ENCODE measurements around the gene ZFR2.
"Not testable (repeated sequence)": the region's sequence is repeated elsewhere in the genome, so short reads cannot be mapped to it uniquely, and the experiment has no call there.

ZFR2 gene

GRCh38 chr19:3836887-3837286 lies 32.0 kb downstream of the ZFR2 start:
- DNase-seq (ENCODE audit: low read depth), result no peak

GRCh38 chr19:3835055-3835435 lies 33.8 kb downstream of the ZFR2 start:
- DNase-seq (ENCODE audit: low read depth), result no peak

- no peak for DNase-seq (ENCODE audit: low read depth)
Observed at GRCh38 chr19:3834349-3835054, 34.3 kb downstream of the ZFR2 start.

GRCh38 chr19:3833578-3834348 lies 35.1 kb downstream of the ZFR2 start:
- no peak for DNase-seq (ENCODE audit: low read depth)

GRCh38 chr19:3832001-3832400 lies 36.8 kb downstream of the ZFR2 start:
- DNase-seq (ENCODE audit: low read depth), result no peak

GRCh38 chr19:3831601-3832000 lies 37.2 kb downstream of the ZFR2 start:
- DNase-seq (ENCODE audit: low read depth), result no peak

- no peak for DNase-seq (ENCODE audit: low read depth)
Observed at GRCh38 chr19:3830621-3831589, 37.9 kb downstream of the ZFR2 start.

GRCh38 chr19:3827306-3827705 lies 41.5 kb downstream of the ZFR2 start:
- DNase-seq (ENCODE audit: low read depth), result no peak

- DNase-seq (ENCODE audit: low read depth), result no peak
Observed at GRCh38 chr19:3826163-3826562, 42.7 kb downstream of the ZFR2 start.

GRCh38 chr19:3825286-3825956 lies 43.4 kb downstream of the ZFR2 start:
- DNase-seq (ENCODE audit: low read depth), result no peak

- DNase-seq (ENCODE audit: low read depth), result no peak
Observed at GRCh38 chr19:3823350-3823713, 45.5 kb downstream of the ZFR2 start.

GRCh38 chr19:3822683-3823349 lies 46.0 kb downstream of the ZFR2 start:
- DNase-seq (ENCODE audit: low read depth), result no peak

GRCh38 chr19:3821857-3822364 lies 46.9 kb downstream of the ZFR2 start:
- no peak for DNase-seq (ENCODE audit: low read depth)

GRCh38 chr19:3821156-3821555 lies 47.7 kb downstream of the ZFR2 start:
- DNase-seq (ENCODE audit: low read depth), result no peak

- no peak for DNase-seq (ENCODE audit: low read depth)
Observed at GRCh38 chr19:3819989-3820388, 48.8 kb downstream of the ZFR2 start.

GRCh38 chr19:3818918-3819317 lies 49.9 kb downstream of the ZFR2 start:
- no peak for DNase-seq (ENCODE audit: low read depth)

GRCh38 chr19:3818466-3818865 lies 50.4 kb downstream of the ZFR2 start:
- DNase-seq (ENCODE audit: low read depth), result peak; percentile 17

- no peak for DNase-seq (ENCODE audit: low read depth)
Observed at GRCh38 chr19:3817761-3818160, 51.1 kb downstream of the ZFR2 start.

- no peak for DNase-seq (ENCODE audit: low read depth)
Observed at GRCh38 chr19:3816566-3817218, 52.1 kb downstream of the ZFR2 start.

GRCh38 chr19:3816148-3816547 lies 52.7 kb downstream of the ZFR2 start:
- not testable (repeated sequence) for DNase-seq (ENCODE audit: low read depth)

- no peak for DNase-seq (ENCODE audit: low read depth)
Observed at GRCh38 chr19:3814648-3815047, 54.2 kb downstream of the ZFR2 start.

Measured in GM04504 (cell line).